Activated B cell treated with CpG ODN at 0.5 μM for 24 hours (primary cell): ENCODE data around the gene POPDC3. TPM values are rescaled to one million over a fixed set of nuclear protein-coding genes. Genes with fewer than 3 reads are reported as not detected.

Source experiments
- ATAC-seq: fragments of 200-7000 bp; cut with Tn5 transposase; one replicate; pipeline ENCODE4 v1.10.0; 2021; ENCODE audit warnings: low read depth, mild to moderate bottlenecking, moderate library complexity
- CTCF ChIA-PET: fragments of 350-600 bp; sonication (Branson Sonifier 250); formaldehyde crosslinking; loops from one replicate; lab custom pipeline; 2021; ENCODE audit warnings: antibody characterized with exemption; lab: Charles Lee
- POLR2A ChIA-PET: fragments of 350-600 bp; sonication (Branson Sonifier 250); formaldehyde crosslinking; loops from one replicate; lab custom pipeline; 2021; ENCODE audit warnings: antibody characterized with exemption; lab: Charles Lee
- DNase-seq: peaks from one replicate; pipeline ENCODE4 v3.0.0; 2022
- H3K27ac Mint-ChIP-seq: one replicate; pipeline ENCODE4 v1.8.0; 2020; ENCODE audit warnings: mixed read lengths
- H3K27me3 Mint-ChIP-seq: one replicate; pipeline ENCODE4 v1.8.0; 2021; ENCODE audit warnings: mixed read lengths
- H3K36me3 Mint-ChIP-seq: one replicate; pipeline ENCODE4 v1.8.0; 2021; ENCODE audit warnings: low read depth, mixed read lengths
- H3K4me1 Mint-ChIP-seq: one replicate; pipeline ENCODE4 v1.8.0; 2021; ENCODE audit warnings: mixed read lengths
- H3K4me3 Mint-ChIP-seq: one replicate; pipeline ENCODE4 v1.8.0; 2020; ENCODE audit warnings: mild to moderate bottlenecking, mixed read lengths
- H3K9me3 Mint-ChIP-seq: one replicate; pipeline ENCODE4 v1.8.0; 2020; ENCODE audit warnings: mixed read lengths
- intact Hi-C: fragments of 100-400 bp; cut with micrococcal nuclease; formaldehyde crosslinking; loops from one replicate; pipeline ENCODE4 v1.15.1; 2024
- total RNA-seq: library from RNA; stranded (reverse); gene quantifications from 2 replicates; pipeline ENCODE4 v1.2.3, GENCODE V29; 2022
- TF ChIP-seq, protein P1 (sequence below): fragments of 200-600 bp; IDR thresholded peaks from one replicate; pipeline ENCODE4 v1.8.0; 2022; ENCODE audit warnings: antibody characterized with exemption, mild to moderate bottlenecking

POPDC3 gene
- total RNA-seq, 1 donor from 2014 or later = not detected

DNA sequence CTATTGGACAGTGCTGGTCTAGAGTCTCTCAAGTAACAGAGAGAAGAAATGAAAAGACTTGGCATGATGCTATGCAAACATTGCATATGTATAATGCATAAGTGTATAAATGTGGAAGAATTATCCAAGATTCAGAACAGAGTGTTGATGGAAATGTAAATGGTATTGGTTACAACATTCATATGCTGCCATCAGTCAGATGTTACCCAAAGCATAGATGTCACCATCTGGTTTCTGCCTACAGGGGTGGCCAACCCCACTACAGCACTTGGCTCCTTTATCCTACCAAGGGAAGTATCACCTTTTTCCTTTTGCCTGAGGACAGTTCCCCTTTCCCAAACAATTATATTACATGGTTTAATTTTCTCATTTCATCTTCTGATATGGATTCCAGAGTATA is 11.9 kb downstream of the POPDC3 start:
- TF ChIP-seq, protein P1, sequence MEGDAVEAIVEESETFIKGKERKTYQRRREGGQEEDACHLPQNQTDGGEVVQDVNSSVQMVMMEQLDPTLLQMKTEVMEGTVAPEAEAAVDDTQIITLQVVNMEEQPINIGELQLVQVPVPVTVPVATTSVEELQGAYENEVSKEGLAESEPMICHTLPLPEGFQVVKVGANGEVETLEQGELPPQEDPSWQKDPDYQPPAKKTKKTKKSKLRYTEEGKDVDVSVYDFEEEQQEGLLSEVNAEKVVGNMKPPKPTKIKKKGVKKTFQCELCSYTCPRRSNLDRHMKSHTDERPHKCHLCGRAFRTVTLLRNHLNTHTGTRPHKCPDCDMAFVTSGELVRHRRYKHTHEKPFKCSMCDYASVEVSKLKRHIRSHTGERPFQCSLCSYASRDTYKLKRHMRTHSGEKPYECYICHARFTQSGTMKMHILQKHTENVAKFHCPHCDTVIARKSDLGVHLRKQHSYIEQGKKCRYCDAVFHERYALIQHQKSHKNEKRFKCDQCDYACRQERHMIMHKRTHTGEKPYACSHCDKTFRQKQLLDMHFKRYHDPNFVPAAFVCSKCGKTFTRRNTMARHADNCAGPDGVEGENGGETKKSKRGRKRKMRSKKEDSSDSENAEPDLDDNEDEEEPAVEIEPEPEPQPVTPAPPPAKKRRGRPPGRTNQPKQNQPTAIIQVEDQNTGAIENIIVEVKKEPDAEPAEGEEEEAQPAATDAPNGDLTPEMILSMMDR = no peak
- no peaks in the 10 kb centered on the region for H3K4me1 Mint-ChIP-seq
- H3K27me3 Mint-ChIP-seq = peaks cover 14% of the 10 kb centered on the region
- ATAC-seq (no peak), DNase-seq (no peak)
- no peak overlapping the region for H3K4me3 Mint-ChIP-seq
- CTCF ChIA-PET = no interaction called here
- no peaks in the 10 kb centered on the region for H3K9me3 Mint-ChIP-seq
- intact Hi-C loops = no loop called here
- H3K36me3 Mint-ChIP-seq = no peaks in the 10 kb centered on the region
- POLR2A ChIA-PET = no interaction called here
- H3K27ac Mint-ChIP-seq = no peak overlapping the region

DNA sequence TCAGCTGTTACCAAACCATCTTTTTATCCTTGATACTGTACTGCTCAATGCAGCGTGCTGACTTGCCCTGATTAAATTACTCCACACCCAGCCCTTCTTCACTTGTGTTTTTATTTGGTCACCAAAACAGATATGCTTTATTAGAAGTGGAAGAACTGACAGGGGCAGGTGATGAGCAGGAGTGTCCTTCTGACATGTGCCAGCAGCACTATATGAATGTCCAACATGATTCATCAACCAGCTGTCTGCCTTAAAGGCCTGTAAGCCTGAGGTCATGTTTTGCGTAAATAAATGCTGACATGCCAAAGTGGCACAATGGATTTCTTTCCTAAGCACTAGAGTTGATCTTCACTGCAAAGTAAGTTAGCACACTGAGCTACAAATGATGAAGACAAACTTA is 15.4 kb downstream of the POPDC3 start:
- ChIA-PET CTCF (no interaction called here), POLR2A (no interaction called here)
- H3K36me3 Mint-ChIP-seq = no peaks in the 10 kb centered on the region
- peaks cover 20% of the 10 kb centered on the region for H3K27me3 Mint-ChIP-seq
- H3K4me1 Mint-ChIP-seq = no peaks in the 10 kb centered on the region
- DNase-seq = no peak
- no peak overlapping the region for H3K4me3 Mint-ChIP-seq
- no peaks in the 10 kb centered on the region for H3K9me3 Mint-ChIP-seq
- TF ChIP-seq, protein P1 = no peak
- H3K27ac Mint-ChIP-seq = no peak overlapping the region
- ATAC-seq = no peak
- intact Hi-C loops = no loop called here

DNA sequence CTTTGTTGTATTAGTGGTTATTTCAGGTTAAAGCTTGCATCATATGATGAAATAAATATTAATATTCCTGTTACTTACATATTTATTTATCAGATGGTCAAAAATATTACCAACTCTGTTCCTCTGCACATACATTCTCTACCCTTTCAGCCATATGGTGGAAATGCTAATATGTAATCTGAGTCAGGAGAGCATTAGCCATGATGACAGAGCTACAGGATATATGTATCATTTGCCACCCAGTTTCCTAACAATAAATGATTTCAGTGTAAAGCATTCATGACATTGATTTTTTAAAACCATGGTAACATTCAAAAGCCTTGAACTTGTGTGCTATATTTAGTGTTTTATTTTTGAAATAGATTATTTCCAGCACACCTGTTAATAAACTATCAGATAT is 16.6 kb downstream of the POPDC3 start:
- POLR2A ChIA-PET = no interaction called here
- Mint-ChIP-seq H3K4me3 (no peak overlapping the region), H3K4me1 (no peaks in the 10 kb centered on the region), H3K36me3 (no peaks in the 10 kb centered on the region), H3K27me3 (peaks cover 20% of the 10 kb centered on the region), H3K9me3 (no peaks in the 10 kb centered on the region), H3K27ac (no peak overlapping the region)
- ATAC-seq = no peak
- CTCF ChIA-PET = no interaction called here
- TF ChIP-seq, protein P1 = no peak
- intact Hi-C loops = no loop called here
- DNase-seq = no peak

DNA sequence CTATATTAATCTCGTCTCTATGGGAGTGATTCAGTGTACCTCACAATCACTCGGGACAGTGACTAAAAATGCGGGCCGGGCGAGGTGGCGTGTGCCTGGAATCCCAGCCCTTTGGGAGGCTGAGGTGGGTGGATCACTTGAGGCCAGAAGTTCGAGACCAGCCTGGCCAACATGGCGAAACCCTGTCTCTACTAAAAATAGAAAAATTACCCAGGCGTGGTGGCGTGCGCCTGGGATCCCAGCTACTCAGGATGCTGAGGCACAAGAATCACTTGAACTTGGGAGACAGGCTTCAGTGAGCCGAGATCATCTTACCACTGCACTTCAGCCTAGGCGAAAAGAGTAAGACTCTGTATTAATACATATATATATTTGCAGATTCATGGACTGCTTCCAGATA is 17.4 kb downstream of the POPDC3 start:
- Mint-ChIP-seq H3K27me3 (peaks cover 18% of the 10 kb centered on the region), H3K4me3 (no peak overlapping the region), H3K4me1 (no peaks in the 10 kb centered on the region), H3K36me3 (no peaks in the 10 kb centered on the region), H3K9me3 (no peaks in the 10 kb centered on the region), H3K27ac (no peak overlapping the region)
- DNase-seq = no peak
- POLR2A ChIA-PET = no interaction called here
- TF ChIP-seq, protein P1 = no peak
- intact Hi-C loops = no loop called here
- ATAC-seq = no peak
- CTCF ChIA-PET = no interaction called here

DNA sequence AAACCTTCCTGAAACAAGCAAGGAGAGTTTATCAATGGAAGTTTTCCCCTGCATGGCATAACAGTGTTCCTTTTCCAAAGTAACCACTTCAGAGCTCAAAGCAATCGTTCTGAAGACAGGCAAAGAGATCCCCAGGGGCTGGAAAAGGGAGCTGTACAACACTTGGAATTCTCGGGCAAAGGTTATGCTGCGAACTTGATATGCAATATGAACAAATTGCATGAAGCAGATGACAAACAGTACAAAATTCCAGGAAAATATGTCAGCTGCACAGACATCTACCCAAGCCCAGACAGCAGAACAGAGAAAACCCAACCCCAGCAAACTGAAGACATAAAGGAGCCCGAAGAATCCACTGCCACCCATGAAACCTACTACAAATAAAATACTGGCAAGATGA is 18.4 kb downstream of the POPDC3 start:
- Mint-ChIP-seq H3K9me3 (no peaks in the 10 kb centered on the region), H3K27ac (no peak overlapping the region), H3K4me3 (no peak overlapping the region), H3K4me1 (no peaks in the 10 kb centered on the region), H3K27me3 (peaks cover 18% of the 10 kb centered on the region), H3K36me3 (no peaks in the 10 kb centered on the region)
- CTCF ChIA-PET = no interaction called here
- ATAC-seq (no peak), DNase-seq (no peak)
- POLR2A ChIA-PET = no interaction called here
- intact Hi-C loops = no loop called here
- TF ChIP-seq, protein P1 = no peak
